Lung (tissue), 12 donors: ENCODE data around the gene SLC38A3. TPM values are rescaled to one million over a fixed set of nuclear protein-coding genes. Genes with fewer than 3 reads are reported as not detected.

Experiments
- ATAC-seq: fragments of 200-7000 bp; cut with Tn5 transposase; one replicate; pipeline ENCODE4 v1.9.1; 2020; ENCODE audit warnings: moderate number of reproducible peaks; ENCODE audit not compliant: insufficient read depth, low FRiP score
- DNase-seq, 3 donors: peaks; one replicate each; pipeline ENCODE4 v3.0.0-alpha.2; 2013 to 2017
- H3K27ac ChIP-seq, 2 donors: one replicate each; pipeline ENCODE4 v1.5.1; 2013; ENCODE audit warnings: mild to moderate bottlenecking in 2 of 2, moderate library complexity in 2 of 2, control low read depth in 1 of 2, inconsistent platforms in 1 of 2, low read depth in 1 of 2, low read length in 1 of 2
- H3K27me3 ChIP-seq, 3 donors: one replicate each; pipeline ENCODE4 v1.5.1; 2013; ENCODE audit warnings: low read length in 2 of 3; ENCODE audit not compliant: control insufficient read depth in 3 of 3, insufficient read depth in 3 of 3
- H3K36me3 ChIP-seq, 4 donors: one replicate each; pipeline ENCODE4 v1.5.1; 2013; ENCODE audit warnings: low read length in 4 of 4, mild to moderate bottlenecking in 1 of 4, moderate library complexity in 1 of 4; ENCODE audit not compliant: control insufficient read depth in 4 of 4, insufficient read depth in 4 of 4
- H3K4me1 ChIP-seq, 5 donors: one replicate each; pipeline ENCODE4 v1.5.1; 2013; ENCODE audit warnings: low read length in 5 of 5, mild to moderate bottlenecking in 2 of 5, moderate library complexity in 1 of 5; ENCODE audit not compliant: control insufficient read depth in 5 of 5, insufficient read depth in 5 of 5
- H3K4me3 ChIP-seq: one replicate; pipeline ENCODE4 v1.5.1; 2013; ENCODE audit warnings: mild to moderate bottlenecking, control low read depth, moderate library complexity
- H3K9ac ChIP-seq, 2 donors: one replicate each; pipeline ENCODE4 v1.5.1; 2013; ENCODE audit warnings: low read length in 2 of 2, control low read depth in 1 of 2; ENCODE audit not compliant: insufficient read depth in 1 of 2
- H3K9me3 ChIP-seq, 4 donors: one replicate each; pipeline ENCODE4 v1.5.1; 2013; ENCODE audit warnings: low read length in 3 of 4, mild to moderate bottlenecking in 1 of 4, moderate library complexity in 1 of 4; ENCODE audit not compliant: control insufficient read depth in 4 of 4, insufficient read depth in 3 of 4
- WGBS, 2 donors: extraction: QIAGEN DNeasy Blood & Tissue Kit; methylation state at CpG; one replicate each; pipeline ENCODE4 v1.1.7; 2013; 5-methylcytosine and 5-hydroxymethylcytosine counted together
- polyA plus RNA-seq, 2 donors: library from polyadenylated mRNA; stranded (reverse); fragments of 200-250 nt; gene quantifications; one replicate each; pipeline ENCODE4 v1.2.1, GENCODE V29; 2013
- total RNA-seq, 2 donors: library from RNA; depleted of rRNA in 1 of 2; stranded (reverse); fragments of >200 nt in 1 of 2; gene quantifications; one replicate each; pipeline ENCODE4 v1.2.1, GENCODE V29; 2014 to 2021
- TF ChIP-seq, protein P1 (sequence below): IDR thresholded peaks from 2 replicates; pipeline ENCODE4 v1.5.1; 2012; ENCODE audit warnings: mild to moderate bottlenecking; ENCODE audit errors: control extremely low read depth, extremely low read depth
- donor health status: control.
- donor health status: control.
- donor health status: Bipolar disorder and iron deficiency.
- donor health status: healthy.
- donor health status: DM: yes; HTN: yes; CAD: no.

The SLC38A3 gene
- total and polyA plus RNA-seq, 4 donors: 0.08 to 4.3 (median 0.33) TPM

DNA sequence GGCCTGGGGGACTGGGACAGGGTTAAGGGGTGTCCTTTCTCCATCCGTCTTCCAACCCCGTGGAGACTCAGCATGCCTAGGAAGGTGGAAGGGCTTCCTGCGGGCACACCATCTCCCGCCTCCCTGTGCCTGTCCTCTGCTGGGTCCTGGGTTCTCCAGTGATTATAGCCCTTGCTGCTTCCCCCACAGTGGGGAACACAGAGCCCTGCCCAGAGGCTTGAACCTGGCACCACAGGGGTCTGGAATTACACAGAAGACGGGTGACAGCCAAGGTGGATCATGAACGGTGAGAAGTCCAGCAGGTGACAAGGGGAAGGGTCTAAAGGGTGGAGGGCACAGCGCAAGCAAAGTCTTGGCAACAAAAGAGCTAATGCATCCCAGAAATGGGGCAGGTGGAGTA is 57.7 kb downstream of the SLC38A3 start:
- H3K9ac ChIP-seq: no peak overlapping the region
- H3K27me3 ChIP-seq: no peaks in the 10 kb centered on the region
- DNase-seq: no peak
- 87 to 94% methylated on average over 7 of the region's 7 CpGs for WGBS, 2 donors
- H3K36me3 ChIP-seq: peaks cover 2 to 15% (median 6%) of the 10 kb centered on the region in 4 donors
- no peak for ATAC-seq
- no peaks in the 10 kb centered on the region for H3K9me3 ChIP-seq
- H3K4me1 ChIP-seq: peaks cover 0 to 56% (median 29%) of the 10 kb centered on the region in 5 donors
- TF ChIP-seq, protein P1, sequence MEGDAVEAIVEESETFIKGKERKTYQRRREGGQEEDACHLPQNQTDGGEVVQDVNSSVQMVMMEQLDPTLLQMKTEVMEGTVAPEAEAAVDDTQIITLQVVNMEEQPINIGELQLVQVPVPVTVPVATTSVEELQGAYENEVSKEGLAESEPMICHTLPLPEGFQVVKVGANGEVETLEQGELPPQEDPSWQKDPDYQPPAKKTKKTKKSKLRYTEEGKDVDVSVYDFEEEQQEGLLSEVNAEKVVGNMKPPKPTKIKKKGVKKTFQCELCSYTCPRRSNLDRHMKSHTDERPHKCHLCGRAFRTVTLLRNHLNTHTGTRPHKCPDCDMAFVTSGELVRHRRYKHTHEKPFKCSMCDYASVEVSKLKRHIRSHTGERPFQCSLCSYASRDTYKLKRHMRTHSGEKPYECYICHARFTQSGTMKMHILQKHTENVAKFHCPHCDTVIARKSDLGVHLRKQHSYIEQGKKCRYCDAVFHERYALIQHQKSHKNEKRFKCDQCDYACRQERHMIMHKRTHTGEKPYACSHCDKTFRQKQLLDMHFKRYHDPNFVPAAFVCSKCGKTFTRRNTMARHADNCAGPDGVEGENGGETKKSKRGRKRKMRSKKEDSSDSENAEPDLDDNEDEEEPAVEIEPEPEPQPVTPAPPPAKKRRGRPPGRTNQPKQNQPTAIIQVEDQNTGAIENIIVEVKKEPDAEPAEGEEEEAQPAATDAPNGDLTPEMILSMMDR: no peak
- no peak overlapping the region for H3K4me3 ChIP-seq
- peak overlapping the region in 1 of 2 donors; percentile 12 for H3K27ac ChIP-seq

GRCh38 chr3:50263478-50264382 is 58.7 kb downstream of the SLC38A3 start:
- ATAC-seq (no peak), DNase-seq (peak in 1 of 3 donors; percentile 34)
- 67 to 71% methylated on average over 6 of the region's 6 CpGs for WGBS, 2 donors
- H3K4me3 ChIP-seq: no peak overlapping the region
- H3K27me3 ChIP-seq: no peaks in the 10 kb centered on the region
- H3K9me3 ChIP-seq: no peaks in the 10 kb centered on the region
- H3K4me1 ChIP-seq: peaks cover 0 to 66% (median 30%) of the 10 kb centered on the region in 5 donors
- H3K9ac ChIP-seq: no peak overlapping the region
- peak overlapping the region in 1 of 2 donors; percentile 44 for H3K27ac ChIP-seq
- H3K36me3 ChIP-seq: peaks cover 0 to 6% (median 0%) of the 10 kb centered on the region in 4 donors
- TF ChIP-seq, protein P1: no peak

DNA sequence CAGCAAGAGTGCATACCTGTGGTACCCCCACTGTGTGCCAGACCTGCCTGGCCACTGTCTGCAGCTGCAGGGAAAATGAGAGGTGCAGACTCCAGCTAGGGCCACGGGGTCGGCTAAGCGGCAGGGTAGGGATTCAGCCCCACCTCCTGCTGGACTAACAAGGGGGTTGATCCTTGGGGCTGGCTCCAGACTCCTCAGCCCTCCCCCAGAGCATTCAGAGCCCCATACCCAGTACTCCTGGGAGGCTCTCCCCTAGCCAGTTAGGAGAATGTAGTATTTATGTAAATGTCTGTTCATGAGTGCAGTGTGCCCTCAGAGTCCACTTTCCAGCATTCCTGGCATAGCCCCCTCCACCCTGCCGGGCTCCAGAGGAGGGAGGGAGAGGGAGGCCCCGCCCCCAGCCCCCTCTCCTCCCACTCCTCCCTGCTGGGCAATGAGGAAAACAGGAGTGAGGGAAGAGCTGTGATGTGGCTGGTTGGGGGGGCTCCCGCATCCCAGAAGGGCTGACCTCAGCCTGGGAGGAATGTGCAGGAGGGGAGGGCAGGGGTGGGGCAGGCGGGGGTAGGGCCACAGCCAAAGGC is 59.4 kb downstream of the SLC38A3 start:
- WGBS, 2 donors: 39 to 61% methylated on average over 6 to 7 of the region's 7 CpGs
- H3K4me3 ChIP-seq: no peak overlapping the region
- ATAC-seq (peak; percentile 36), DNase-seq (peak; percentile 94 to 96 (median 96))
- peaks cover 0 to 72% (median 34%) of the 10 kb centered on the region in 5 donors for H3K4me1 ChIP-seq
- H3K36me3 ChIP-seq: no peaks in the 10 kb centered on the region
- no peaks in the 10 kb centered on the region for H3K9me3 ChIP-seq
- H3K27ac ChIP-seq: peak overlapping the region; percentile 44 to 55
- no peak overlapping the region for H3K9ac ChIP-seq
- H3K27me3 ChIP-seq: no peaks in the 10 kb centered on the region
- TF ChIP-seq, protein P1: no peak
